ENCODE data around the gene CDC20B. TPM values are rescaled to one million over a fixed set of nuclear protein-coding genes. Genes with fewer than 3 reads are reported as not detected.
A peak's percentile ranks its signal among the peaks of the same experiment; 100 is the strongest.

The CDC20B gene
- total and polyA plus RNA-seq, 4 donors = 0.28 TPM; not detected in 3

DNA sequence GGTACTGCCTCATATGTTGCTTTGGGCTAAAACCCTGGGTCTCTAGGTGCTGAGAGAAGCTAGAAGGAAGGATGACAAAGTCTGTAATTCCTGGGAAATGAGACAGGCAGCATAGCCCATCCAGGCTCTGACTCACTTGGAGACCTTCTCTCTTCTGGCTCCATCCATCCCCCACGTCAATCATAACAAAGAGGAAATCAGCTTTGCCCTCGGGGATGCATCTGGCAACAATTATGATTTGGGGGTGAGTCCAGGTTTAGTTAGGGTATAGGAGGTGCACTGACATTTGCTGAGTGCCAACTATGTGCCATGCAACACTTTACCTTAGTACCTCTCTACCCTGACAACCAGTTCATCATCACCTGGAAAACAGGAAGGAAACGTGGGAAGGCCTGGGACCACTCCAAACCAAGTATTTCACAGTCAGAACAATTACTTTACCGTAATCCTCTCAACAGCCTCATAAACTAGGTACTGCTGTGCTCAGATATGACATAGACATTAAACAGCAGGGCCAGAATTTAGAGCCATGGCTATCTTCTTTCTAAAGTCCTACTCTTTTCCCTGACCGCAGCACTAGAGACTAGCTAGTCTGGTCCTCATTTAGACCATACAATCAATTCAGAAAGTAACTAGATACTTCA is 109.6 kb downstream of the CDC20B start (continued):
- TF ChIP-seq, protein P1, sequence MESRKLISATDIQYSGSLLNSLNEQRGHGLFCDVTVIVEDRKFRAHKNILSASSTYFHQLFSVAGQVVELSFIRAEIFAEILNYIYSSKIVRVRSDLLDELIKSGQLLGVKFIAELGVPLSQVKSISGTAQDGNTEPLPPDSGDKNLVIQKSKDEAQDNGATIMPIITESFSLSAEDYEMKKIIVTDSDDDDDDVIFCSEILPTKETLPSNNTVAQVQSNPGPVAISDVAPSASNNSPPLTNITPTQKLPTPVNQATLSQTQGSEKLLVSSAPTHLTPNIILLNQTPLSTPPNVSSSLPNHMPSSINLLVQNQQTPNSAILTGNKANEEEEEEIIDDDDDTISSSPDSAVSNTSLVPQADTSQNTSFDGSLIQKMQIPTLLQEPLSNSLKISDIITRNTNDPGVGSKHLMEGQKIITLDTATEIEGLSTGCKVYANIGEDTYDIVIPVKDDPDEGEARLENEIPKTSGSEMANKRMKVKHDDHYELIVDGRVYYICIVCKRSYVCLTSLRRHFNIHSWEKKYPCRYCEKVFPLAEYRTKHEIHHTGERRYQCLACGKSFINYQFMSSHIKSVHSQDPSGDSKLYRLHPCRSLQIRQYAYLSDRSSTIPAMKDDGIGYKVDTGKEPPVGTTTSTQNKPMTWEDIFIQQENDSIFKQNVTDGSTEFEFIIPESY (IDR thresholded peaks at IDR 0.05) = no peak
- TF ChIP-seq FOXA2 (IDR thresholded peaks at IDR 0.05) (no peak), EGR1 (IDR thresholded peaks at IDR 0.05; ENCODE audit: low read depth in 2 of 2) (no peak), SP1 (IDR thresholded peaks at IDR 0.05) (no peak)

Small RNA genes lying within 50 kb of the gene (small RNA-seq; reads per million reads assigned to genes)
- gene MIR449A = 0.15 reads per million
- not detected for gene MIR449B
- 0.86 reads per million, percentile 74 among the genes with 10 or more reads in this experiment for gene MIR449C

Other genes starting within 250 kb of the CDC20B start
- under 1 TPM in 1 of 2 donors, not detected in 1; 0.28 TPM for gene ESM1, start 187.6 kb downstream of the CDC20B start, total RNA-seq
- gene ESM1, start 187.6 kb downstream of the CDC20B start, polyA plus RNA-seq = under 1 TPM in 1 of 2 donors, not detected in 1; 0.08 TPM
- 1 to 10 TPM in 1 of 2 donors, under 1 TPM in 1; 0.61 to 1.7 TPM for gene GZMK, start 148.9 kb downstream of the CDC20B start, total RNA-seq
- gene GZMK, start 148.9 kb downstream of the CDC20B start, polyA plus RNA-seq = 1 to 10 TPM in 1 of 2 donors, under 1 TPM in 1; 0.96 to 1.1 TPM
- gene GZMA, start 70.5 kb downstream of the CDC20B start, total RNA-seq = 1 to 10 TPM; 2.1 to 2.4 TPM
- 1 to 10 TPM; 1.9 to 2.2 TPM for gene GZMA, start 70.5 kb downstream of the CDC20B start, polyA plus RNA-seq
- 1 to 10 TPM; 1.0 TPM for gene GPX8, start 13.0 kb downstream of the CDC20B start, total RNA-seq
- 1 to 10 TPM in 1 of 2 donors, under 1 TPM in 1; 0.68 to 1.2 TPM for gene GPX8, start 13.0 kb downstream of the CDC20B start, polyA plus RNA-seq
- gene MCIDAS, start 54.1 kb upstream of the CDC20B start, total RNA-seq = not detected
- not detected for gene MCIDAS, start 54.1 kb upstream of the CDC20B start, polyA plus RNA-seq
- not detected for gene CCNO, start 60.4 kb upstream of the CDC20B start, total RNA-seq
- under 1 TPM in 1 of 2 donors, not detected in 1; 0.23 TPM for gene CCNO, start 60.4 kb upstream of the CDC20B start, polyA plus RNA-seq
- 10 to 100 TPM; 19.2 to 23.8 TPM for gene DHX29, start 134.5 kb upstream of the CDC20B start, total RNA-seq
- 10 to 100 TPM in 1 of 2 donors, 1 to 10 TPM in 1; 8.6 to 43.8 TPM for gene DHX29, start 134.5 kb upstream of the CDC20B start, polyA plus RNA-seq
- 10 to 100 TPM; 37.0 to 43.8 TPM for gene MTREX, start 134.8 kb upstream of the CDC20B start, total RNA-seq
- 10 to 100 TPM in 1 of 2 donors, 1 to 10 TPM in 1; 10.0 to 10.4 TPM for gene MTREX, start 134.8 kb upstream of the CDC20B start, polyA plus RNA-seq

All from liver (tissue), 6 donors.